Nephron progenitor cell (in vitro differentiated cells): ENCODE results near the gene SNAP25.

Experiments used
- DNase-seq: peaks from one replicate; pipeline ENCODE4 v3.0.0; 2021
- H3K27ac Mint-ChIP-seq: 2 replicates; pipeline ENCODE4 v1.8.0; 2021; ENCODE audit warnings: mild to moderate bottlenecking, moderate library complexity, mixed read lengths
- H3K27me3 Mint-ChIP-seq: 2 replicates; pipeline ENCODE4 v1.8.0; 2021; ENCODE audit warnings: mild to moderate bottlenecking, low read depth, mixed read lengths; ENCODE audit not compliant: poor library complexity
- H3K36me3 Mint-ChIP-seq: 2 replicates; pipeline ENCODE4 v1.8.0; 2021; ENCODE audit warnings: low read depth, mixed read lengths
- H3K4me1 Mint-ChIP-seq: 2 replicates; pipeline ENCODE4 v1.8.0; 2021; ENCODE audit warnings: mixed read lengths
- H3K4me3 Mint-ChIP-seq: 2 replicates; pipeline ENCODE4 v1.8.0; 2021; ENCODE audit warnings: mild to moderate bottlenecking, moderate library complexity, mixed read lengths
- H3K9me3 Mint-ChIP-seq: 2 replicates; pipeline ENCODE4 v1.8.0; 2021; ENCODE audit warnings: mild to moderate bottlenecking, moderate library complexity, mixed read lengths
- TF ChIP-seq, protein P1 (sequence below): fragments of 200-600 bp; sonication (generic); IDR thresholded peaks from 2 replicates; pipeline ENCODE4 v1.5.0; 2021; ENCODE audit warnings: antibody characterized with exemption

Gene SNAP25

GRCh38 chr20:10318291-10319024 is 99.8 kb downstream of the SNAP25 start:
- Mint-ChIP-seq H3K27ac (no peak overlapping the region), H3K9me3 (peaks cover 5% of the 10 kb centered on the region), H3K27me3 (no peaks in the 10 kb centered on the region), H3K36me3 (no peaks in the 10 kb centered on the region), H3K4me3 (no peak overlapping the region), H3K4me1 (peaks cover 28% of the 10 kb centered on the region)
- TF ChIP-seq, protein P1, sequence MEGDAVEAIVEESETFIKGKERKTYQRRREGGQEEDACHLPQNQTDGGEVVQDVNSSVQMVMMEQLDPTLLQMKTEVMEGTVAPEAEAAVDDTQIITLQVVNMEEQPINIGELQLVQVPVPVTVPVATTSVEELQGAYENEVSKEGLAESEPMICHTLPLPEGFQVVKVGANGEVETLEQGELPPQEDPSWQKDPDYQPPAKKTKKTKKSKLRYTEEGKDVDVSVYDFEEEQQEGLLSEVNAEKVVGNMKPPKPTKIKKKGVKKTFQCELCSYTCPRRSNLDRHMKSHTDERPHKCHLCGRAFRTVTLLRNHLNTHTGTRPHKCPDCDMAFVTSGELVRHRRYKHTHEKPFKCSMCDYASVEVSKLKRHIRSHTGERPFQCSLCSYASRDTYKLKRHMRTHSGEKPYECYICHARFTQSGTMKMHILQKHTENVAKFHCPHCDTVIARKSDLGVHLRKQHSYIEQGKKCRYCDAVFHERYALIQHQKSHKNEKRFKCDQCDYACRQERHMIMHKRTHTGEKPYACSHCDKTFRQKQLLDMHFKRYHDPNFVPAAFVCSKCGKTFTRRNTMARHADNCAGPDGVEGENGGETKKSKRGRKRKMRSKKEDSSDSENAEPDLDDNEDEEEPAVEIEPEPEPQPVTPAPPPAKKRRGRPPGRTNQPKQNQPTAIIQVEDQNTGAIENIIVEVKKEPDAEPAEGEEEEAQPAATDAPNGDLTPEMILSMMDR, result no peak
- no peak for DNase-seq

DNA sequence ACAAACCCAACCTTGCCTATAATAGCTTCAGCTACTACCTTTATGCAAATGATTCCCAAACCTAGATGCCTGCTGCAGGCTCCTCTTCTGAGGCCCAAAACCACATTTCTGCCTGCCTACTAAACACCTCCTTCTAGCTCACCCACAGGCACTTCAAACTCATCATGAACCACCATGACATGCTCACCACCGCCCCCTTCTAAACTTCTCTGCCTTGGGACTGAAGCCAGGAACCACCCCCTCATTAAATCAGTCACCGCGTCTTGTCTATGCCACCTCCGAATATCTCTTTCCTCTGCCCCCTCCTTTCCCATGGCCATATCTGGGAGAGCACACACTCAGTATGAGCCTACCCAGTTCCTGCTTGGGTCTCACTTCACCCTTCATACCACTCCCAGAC is 101.2 kb downstream of the SNAP25 start:
- DNase-seq, result no peak
- Mint-ChIP-seq H3K9me3 (peaks cover 5% of the 10 kb centered on the region), H3K27me3 (peaks cover 3% of the 10 kb centered on the region), H3K27ac (no peak overlapping the region), H3K4me3 (no peak overlapping the region), H3K4me1 (peaks cover 28% of the 10 kb centered on the region), H3K36me3 (no peaks in the 10 kb centered on the region)
- TF ChIP-seq, protein P1, result no peak

GRCh38 chr20:10321138-10321717 is 102.6 kb downstream of the SNAP25 start:
- Mint-ChIP-seq H3K27me3 (peaks cover 3% of the 10 kb centered on the region), H3K27ac (no peak overlapping the region), H3K36me3 (no peaks in the 10 kb centered on the region), H3K4me3 (no peak overlapping the region), H3K9me3 (peaks cover 5% of the 10 kb centered on the region), H3K4me1 (peaks cover 25% of the 10 kb centered on the region)
- no peak for DNase-seq
- TF ChIP-seq, protein P1, result no peak

- H3K27me3 Mint-ChIP-seq, result peaks cover 3% of the 10 kb centered on the region
- peaks cover 35% of the 10 kb centered on the region for H3K4me1 Mint-ChIP-seq
- H3K27ac Mint-ChIP-seq, result no peak overlapping the region
- H3K36me3 Mint-ChIP-seq, result no peaks in the 10 kb centered on the region
- DNase-seq, result no peak
- H3K4me3 Mint-ChIP-seq, result no peak overlapping the region
- TF ChIP-seq, protein P1, result no peak
- peaks cover under 1% of the 10 kb centered on the region for H3K9me3 Mint-ChIP-seq
Measured at GRCh38 chr20:10322073-10323012, 103.7 kb downstream of the SNAP25 start.

GRCh38 chr20:10323729-10324128 is 105.1 kb downstream of the SNAP25 start:
- TF ChIP-seq, protein P1, result no peak
- peaks cover 3% of the 10 kb centered on the region for H3K27me3 Mint-ChIP-seq
- H3K9me3 Mint-ChIP-seq, result no peaks in the 10 kb centered on the region
- H3K27ac Mint-ChIP-seq, result no peak overlapping the region
- no peaks in the 10 kb centered on the region for H3K36me3 Mint-ChIP-seq
- H3K4me3 Mint-ChIP-seq, result no peak overlapping the region
- DNase-seq, result no peak
- H3K4me1 Mint-ChIP-seq, result peaks cover 40% of the 10 kb centered on the region
